GM21390 (cell line): Measurements from ENCODE around the gene ATP8A2.

Source experiments
- ATAC-seq: cut with Tn5 transposase; IDR thresholded peaks from one replicate; pipeline ENCODE4 v1.9.1; 2021; ENCODE audit not compliant: unreplicated experiment

The ATP8A2 gene

GRCh38 chr13:25846222-25846984 is 474.6 kb downstream of the ATP8A2 start:
- ATAC-seq, result no peak

- ATAC-seq, result peak; percentile 79
Measured at GRCh38 chr13:25847145-25847544, 475.4 kb downstream of the ATP8A2 start.

GRCh38 chr13:25847635-25848626 is 476.2 kb downstream of the ATP8A2 start:
- no peak for ATAC-seq

GRCh38 chr13:25848812-25849745 is 477.3 kb downstream of the ATP8A2 start:
- no peak for ATAC-seq

GRCh38 chr13:25857830-25858229 is 486.1 kb downstream of the ATP8A2 start:
- no peak for ATAC-seq

- ATAC-seq, result no peak
Measured at GRCh38 chr13:25859528-25859927, 487.8 kb downstream of the ATP8A2 start.

GRCh38 chr13:25860265-25860664 is 488.5 kb downstream of the ATP8A2 start:
- ATAC-seq, result no peak

GRCh38 chr13:25860862-25861261 is 489.1 kb downstream of the ATP8A2 start:
- ATAC-seq, result no peak

GRCh38 chr13:25862156-25862555 is 490.4 kb downstream of the ATP8A2 start:
- ATAC-seq, result no peak

- ATAC-seq, result no peak
Measured at GRCh38 chr13:25864116-25864515, 492.3 kb downstream of the ATP8A2 start.

- no peak for ATAC-seq
Measured at GRCh38 chr13:25864936-25865335, 493.2 kb downstream of the ATP8A2 start.

GRCh38 chr13:25865391-25865790 is 493.6 kb downstream of the ATP8A2 start:
- ATAC-seq, result no peak

GRCh38 chr13:25867038-25867437 is 495.3 kb downstream of the ATP8A2 start:
- no peak for ATAC-seq

GRCh38 chr13:25868490-25868889 is 496.7 kb downstream of the ATP8A2 start:
- no peak for ATAC-seq

GRCh38 chr13:25869941-25870340 is 498.2 kb downstream of the ATP8A2 start:
- ATAC-seq, result no peak

- ATAC-seq, result no peak
Measured at GRCh38 chr13:25871389-25872125, 499.8 kb downstream of the ATP8A2 start.

GRCh38 chr13:25872481-25873241 is 500.9 kb downstream of the ATP8A2 start:
- ATAC-seq, result no peak

GRCh38 chr13:25873242-25873612 is 501.5 kb downstream of the ATP8A2 start:
- ATAC-seq, result no peak

- no peak for ATAC-seq
Measured at GRCh38 chr13:25874064-25874737, 502.4 kb downstream of the ATP8A2 start.
